ENCODE results near the gene OR2T8.

DNA sequence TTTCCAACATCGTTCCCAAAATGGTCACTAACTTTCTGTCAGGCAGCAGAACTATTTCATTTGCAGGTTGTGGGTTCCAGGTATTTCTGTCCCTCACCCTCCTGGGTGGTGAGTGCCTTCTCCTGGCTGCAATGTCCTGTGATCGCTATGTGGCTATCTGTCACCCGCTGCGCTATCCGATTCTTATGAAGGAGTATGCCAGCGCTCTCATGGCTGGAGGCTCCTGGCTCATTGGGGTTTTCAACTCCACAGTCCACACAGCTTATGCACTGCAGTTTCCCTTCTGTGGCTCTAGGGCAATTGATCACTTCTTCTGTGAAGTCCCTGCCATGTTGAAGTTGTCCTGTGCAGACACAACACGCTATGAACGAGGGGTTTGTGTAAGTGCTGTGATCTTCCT is 13.9 kb downstream of the OR2T8 start:
- TF ChIP-seq CTCF (IDR thresholded peaks at IDR 0.05; ENCODE audit: low read depth, low read length) (no peak), POLR2A (IDR thresholded peaks at IDR 0.05; ENCODE audit: extremely low read depth, insufficient read length) (no peak)

All from NB4 (cell line).